ENCODE results near the gene TCIRG1. TPM values are rescaled to one million over a fixed set of nuclear protein-coding genes. Genes with fewer than 3 reads are reported as not detected.
A peak's percentile ranks its signal among the peaks of the same experiment; 100 is the strongest.
"Not testable (repeated sequence)": the region's sequence is repeated elsewhere in the genome, so short reads cannot be mapped to it uniquely, and the experiment has no call there.

Gene TCIRG1, protein sequence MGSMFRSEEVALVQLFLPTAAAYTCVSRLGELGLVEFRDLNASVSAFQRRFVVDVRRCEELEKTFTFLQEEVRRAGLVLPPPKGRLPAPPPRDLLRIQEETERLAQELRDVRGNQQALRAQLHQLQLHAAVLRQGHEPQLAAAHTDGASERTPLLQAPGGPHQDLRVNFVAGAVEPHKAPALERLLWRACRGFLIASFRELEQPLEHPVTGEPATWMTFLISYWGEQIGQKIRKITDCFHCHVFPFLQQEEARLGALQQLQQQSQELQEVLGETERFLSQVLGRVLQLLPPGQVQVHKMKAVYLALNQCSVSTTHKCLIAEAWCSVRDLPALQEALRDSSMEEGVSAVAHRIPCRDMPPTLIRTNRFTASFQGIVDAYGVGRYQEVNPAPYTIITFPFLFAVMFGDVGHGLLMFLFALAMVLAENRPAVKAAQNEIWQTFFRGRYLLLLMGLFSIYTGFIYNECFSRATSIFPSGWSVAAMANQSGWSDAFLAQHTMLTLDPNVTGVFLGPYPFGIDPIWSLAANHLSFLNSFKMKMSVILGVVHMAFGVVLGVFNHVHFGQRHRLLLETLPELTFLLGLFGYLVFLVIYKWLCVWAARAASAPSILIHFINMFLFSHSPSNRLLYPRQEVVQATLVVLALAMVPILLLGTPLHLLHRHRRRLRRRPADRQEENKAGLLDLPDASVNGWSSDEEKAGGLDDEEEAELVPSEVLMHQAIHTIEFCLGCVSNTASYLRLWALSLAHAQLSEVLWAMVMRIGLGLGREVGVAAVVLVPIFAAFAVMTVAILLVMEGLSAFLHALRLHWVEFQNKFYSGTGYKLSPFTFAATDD
- 33.6 and 35.5 TPM in 2 replicates for total RNA-seq
- long read RNA-seq, result 0 reads

GRCh38 chr11:68038718-68039525, at the start of gene TCIRG1:
TCIRG1 (plus strand) TSS chr11:68039025; CDS start chr11:68041272, 2,247 bp downstream.
- TF ChIP-seq, protein P1, sequence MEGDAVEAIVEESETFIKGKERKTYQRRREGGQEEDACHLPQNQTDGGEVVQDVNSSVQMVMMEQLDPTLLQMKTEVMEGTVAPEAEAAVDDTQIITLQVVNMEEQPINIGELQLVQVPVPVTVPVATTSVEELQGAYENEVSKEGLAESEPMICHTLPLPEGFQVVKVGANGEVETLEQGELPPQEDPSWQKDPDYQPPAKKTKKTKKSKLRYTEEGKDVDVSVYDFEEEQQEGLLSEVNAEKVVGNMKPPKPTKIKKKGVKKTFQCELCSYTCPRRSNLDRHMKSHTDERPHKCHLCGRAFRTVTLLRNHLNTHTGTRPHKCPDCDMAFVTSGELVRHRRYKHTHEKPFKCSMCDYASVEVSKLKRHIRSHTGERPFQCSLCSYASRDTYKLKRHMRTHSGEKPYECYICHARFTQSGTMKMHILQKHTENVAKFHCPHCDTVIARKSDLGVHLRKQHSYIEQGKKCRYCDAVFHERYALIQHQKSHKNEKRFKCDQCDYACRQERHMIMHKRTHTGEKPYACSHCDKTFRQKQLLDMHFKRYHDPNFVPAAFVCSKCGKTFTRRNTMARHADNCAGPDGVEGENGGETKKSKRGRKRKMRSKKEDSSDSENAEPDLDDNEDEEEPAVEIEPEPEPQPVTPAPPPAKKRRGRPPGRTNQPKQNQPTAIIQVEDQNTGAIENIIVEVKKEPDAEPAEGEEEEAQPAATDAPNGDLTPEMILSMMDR (IDR thresholded peaks at IDR 0.05; ENCODE audit: unreplicated experiment), result no peak
- Mint-ChIP-seq H3K36me3 (ENCODE audit: insufficient read depth) (no peaks in the 10 kb centered on the region), H3K4me3 (ENCODE audit: low read depth) (peak within 1 kb of the TSS; percentile 41), H3K27ac (no peak within 1 kb of the TSS), H3K4me1 (ENCODE audit: low read depth) (peaks cover 2% of the 10 kb centered on the region), H3K27me3 (no peaks in the 10 kb centered on the region), H3K9me3 (ENCODE audit: low read depth) (no peaks in the 10 kb centered on the region)
- DNase-seq (ENCODE audit: low spot score, unreplicated experiment), result no peak

DNA sequence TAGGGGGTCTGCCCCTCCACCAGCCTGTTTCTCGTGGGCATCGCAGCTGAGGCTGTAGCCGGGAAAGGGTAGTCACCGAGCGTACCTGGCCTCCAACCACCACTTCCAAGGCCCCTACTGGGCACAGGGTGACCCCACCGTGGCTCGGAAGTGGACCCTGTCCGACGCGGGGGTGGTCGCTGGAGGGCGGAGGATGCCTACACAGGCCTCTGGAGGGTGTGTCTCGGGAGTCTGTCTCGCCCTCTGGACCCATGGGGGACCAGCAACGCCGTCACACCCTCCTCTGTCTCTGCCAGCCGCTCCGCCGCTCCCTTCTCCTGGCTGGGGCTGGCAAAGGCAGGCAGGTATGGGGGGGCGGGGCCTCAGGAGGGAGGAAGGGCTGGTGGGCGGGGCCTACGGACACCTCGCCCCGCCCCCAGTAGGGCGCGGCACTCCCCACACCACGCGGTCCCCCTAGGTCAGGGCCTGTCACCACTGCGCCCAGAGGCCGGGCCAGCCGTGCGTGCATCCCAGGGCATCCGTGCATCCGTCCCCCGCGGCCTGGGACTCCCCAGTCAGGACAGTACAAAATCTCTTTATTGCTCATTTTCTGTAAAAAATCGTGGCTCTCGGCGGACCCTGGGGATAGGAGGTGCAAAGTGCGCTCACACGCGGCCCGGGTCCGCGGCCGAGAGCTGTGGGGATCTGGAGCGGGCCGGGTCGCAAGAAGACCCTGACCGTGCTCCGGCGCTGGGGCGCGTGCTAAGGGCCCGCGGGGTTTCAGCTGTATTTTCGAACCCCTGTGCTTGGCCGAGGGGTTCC, 48.1 kb upstream of the TCIRG1 start:
- peaks cover 43% of the 10 kb centered on the region for H3K27me3 Mint-ChIP-seq
- not testable (repeated sequence) for H3K4me3 Mint-ChIP-seq (ENCODE audit: low read depth); DNase-seq (ENCODE audit: low spot score, unreplicated experiment); H3K9me3 Mint-ChIP-seq (ENCODE audit: low read depth); H3K36me3 Mint-ChIP-seq (ENCODE audit: insufficient read depth); H3K4me1 Mint-ChIP-seq (ENCODE audit: low read depth)
- H3K27ac Mint-ChIP-seq, result peak overlapping the region; percentile 84

- H3K4me1 Mint-ChIP-seq (ENCODE audit: low read depth); H3K36me3 Mint-ChIP-seq (ENCODE audit: insufficient read depth); DNase-seq (ENCODE audit: low spot score, unreplicated experiment); H3K27ac Mint-ChIP-seq; H3K9me3 Mint-ChIP-seq (ENCODE audit: low read depth): not testable (repeated sequence)
- peak overlapping the region; percentile 49 for H3K4me3 Mint-ChIP-seq (ENCODE audit: low read depth)
- peaks cover 40% of the 10 kb centered on the region for H3K27me3 Mint-ChIP-seq
These were observed 47.3 kb upstream of the TCIRG1 start for GRCh38 chr11:67991347-67992121.

DNA sequence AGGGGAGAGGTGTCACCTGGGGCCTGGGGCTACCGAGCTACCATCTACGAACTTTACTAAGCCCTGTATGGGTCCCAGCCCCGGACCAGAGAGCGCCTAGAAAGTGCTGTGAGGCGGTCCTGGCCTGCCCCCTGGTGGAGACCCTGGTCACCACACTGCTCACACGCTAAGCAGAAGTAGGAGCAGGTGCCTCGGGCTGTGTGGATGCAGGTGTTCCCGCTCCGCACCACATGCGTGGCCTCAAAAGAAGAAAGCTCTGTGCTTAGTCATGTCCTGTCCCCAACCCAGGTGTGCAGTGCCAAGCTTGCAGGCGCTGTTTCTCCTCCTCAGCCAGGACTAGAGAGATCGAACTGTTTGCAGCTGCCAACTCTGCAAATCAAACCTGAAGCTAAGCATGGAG, 45.0 kb upstream of the TCIRG1 start:
- H3K27ac Mint-ChIP-seq; H3K36me3 Mint-ChIP-seq (ENCODE audit: insufficient read depth); H3K4me1 Mint-ChIP-seq (ENCODE audit: low read depth); DNase-seq (ENCODE audit: low spot score, unreplicated experiment); H3K9me3 Mint-ChIP-seq (ENCODE audit: low read depth); H3K4me3 Mint-ChIP-seq (ENCODE audit: low read depth): not testable (repeated sequence)
- TF ChIP-seq, protein P1 (IDR thresholded peaks at IDR 0.05; ENCODE audit: unreplicated experiment), result peak; percentile 70
- peaks cover 48% of the 10 kb centered on the region for H3K27me3 Mint-ChIP-seq

GRCh38 chr11:67994387-67994786, 44.4 kb upstream of the TCIRG1 start:
- H3K4me3 Mint-ChIP-seq (ENCODE audit: low read depth); H3K9me3 Mint-ChIP-seq (ENCODE audit: low read depth); H3K27ac Mint-ChIP-seq; DNase-seq (ENCODE audit: low spot score, unreplicated experiment); H3K36me3 Mint-ChIP-seq (ENCODE audit: insufficient read depth); H3K4me1 Mint-ChIP-seq (ENCODE audit: low read depth): not testable (repeated sequence)
- H3K27me3 Mint-ChIP-seq, result peaks cover 42% of the 10 kb centered on the region

- H3K36me3 Mint-ChIP-seq (ENCODE audit: insufficient read depth); DNase-seq (ENCODE audit: low spot score, unreplicated experiment); H3K9me3 Mint-ChIP-seq (ENCODE audit: low read depth); H3K4me1 Mint-ChIP-seq (ENCODE audit: low read depth); H3K27ac Mint-ChIP-seq; H3K4me3 Mint-ChIP-seq (ENCODE audit: low read depth): not testable (repeated sequence)
- H3K27me3 Mint-ChIP-seq, result peaks cover 35% of the 10 kb centered on the region
These were observed 43.7 kb upstream of the TCIRG1 start for GRCh38 chr11:67995129-67995528.

- H3K36me3 Mint-ChIP-seq (ENCODE audit: insufficient read depth); H3K9me3 Mint-ChIP-seq (ENCODE audit: low read depth); H3K4me3 Mint-ChIP-seq (ENCODE audit: low read depth); H3K4me1 Mint-ChIP-seq (ENCODE audit: low read depth); DNase-seq (ENCODE audit: low spot score, unreplicated experiment); H3K27ac Mint-ChIP-seq: not testable (repeated sequence)
- H3K27me3 Mint-ChIP-seq, result peaks cover 35% of the 10 kb centered on the region
These were observed 43.2 kb upstream of the TCIRG1 start for GRCh38 chr11:67995579-67995978.

Data from progenitor cell of endocrine pancreas (in vitro differentiated cells).